Hepatocyte (in vitro differentiated cells): ENCODE data around the gene EPHA8. TPM values are rescaled to one million over a fixed set of nuclear protein-coding genes. Genes with fewer than 3 reads are reported as not detected.

Source experiments
- DNase-seq: peaks from one replicate; pipeline ENCODE4 v3.0.0-alpha.2; 2016; ENCODE audit warnings: low spot score
- H2AFZ ChIP-seq: fragments of 200-600 bp; sonication (generic); 2 replicates; pipeline ENCODE4 v1.6.0; 2016; ENCODE audit warnings: antibody characterized with exemption, mild to moderate bottlenecking
- H3K27ac ChIP-seq: fragments of 200-600 bp; sonication (generic); 2 replicates; pipeline ENCODE4 v1.5.1; 2016; ENCODE audit warnings: mild to moderate bottlenecking
- H3K27me3 ChIP-seq: fragments of 200-600 bp; sonication (generic); 2 replicates; pipeline ENCODE4 v1.6.1; 2016
- H3K36me3 ChIP-seq: fragments of 200-600 bp; sonication (generic); replicated peaks from 2 replicates; pipeline ENCODE4 v1.5.1; 2016; ENCODE audit warnings: low read depth; ENCODE audit not compliant: insufficient read depth
- H3K4me1 ChIP-seq: fragments of 200-600 bp; sonication (generic); 2 replicates; pipeline ENCODE4 v1.5.1; 2016; ENCODE audit warnings: mild to moderate bottlenecking, moderate library complexity; ENCODE audit not compliant: insufficient read depth
- H3K4me2 ChIP-seq: fragments of 200-600 bp; sonication (generic); 2 replicates; pipeline ENCODE4 v1.6.0; 2016
- H3K4me3 ChIP-seq: fragments of 200-600 bp; sonication (generic); 2 replicates; pipeline ENCODE4 v1.5.1; 2016; ENCODE audit warnings: mild to moderate bottlenecking
- H3K79me2 ChIP-seq: fragments of 200-600 bp; sonication (generic); 2 replicates; pipeline ENCODE4 v1.6.0; 2017; ENCODE audit warnings: mild to moderate bottlenecking
- H3K9me2 ChIP-seq: fragments of 200-600 bp; sonication (generic); replicated peaks from 2 replicates; pipeline ENCODE4 v1.6.0; 2017; ENCODE audit warnings: mild to moderate bottlenecking; ENCODE audit not compliant: insufficient read depth
- H3K9me3 ChIP-seq: fragments of 200-600 bp; sonication (generic); 2 replicates; pipeline ENCODE4 v1.5.1; 2016; ENCODE audit warnings: low read depth, mild to moderate bottlenecking
- H4K20me1 ChIP-seq: fragments of 200-600 bp; sonication (generic); 2 replicates; pipeline ENCODE4 v1.6.0; 2016; ENCODE audit warnings: mild to moderate bottlenecking; ENCODE audit not compliant: insufficient read depth, poor library complexity, severe bottlenecking
- CTCF ChIP-seq: fragments of 200-600 bp; sonication (generic); IDR thresholded peaks from 2 replicates; pipeline ENCODE4 v1.5.1; 2016; ENCODE audit warnings: antibody characterized with exemption, mild to moderate bottlenecking; ENCODE audit not compliant: poor library complexity
- EZH2 ChIP-seq: fragments of 200-600 bp; sonication (generic); IDR thresholded peaks from 2 replicates; pipeline ENCODE4 v1.6.1; 2016; ENCODE audit warnings: antibody characterized with exemption, mild to moderate bottlenecking, borderline replicate concordance
- EZH2phosphoT487 ChIP-seq: fragments of 200-600 bp; sonication (generic); IDR thresholded peaks from one replicate; pipeline ENCODE4 v1.6.1; 2018; ENCODE audit warnings: antibody characterized with exemption, mild to moderate bottlenecking, low read depth, moderate library complexity; ENCODE audit not compliant: unreplicated experiment, severe bottlenecking
- WGBS: methylation state at CpG from one replicate; pipeline ENCODE4 v1.1.6; 2016; ENCODE audit warnings: low lambda C conversion rate; ENCODE audit errors: missing lambda C conversion rate; 5-methylcytosine and 5-hydroxymethylcytosine counted together
- polyA plus RNA-seq: library from polyadenylated mRNA; unstranded; fragments of >200 nt; fragmentation: Nextera tagmentation; extraction: Ambion mirVana; gene quantifications from 2 replicates; pipeline ENCODE4 v1.2.1, GENCODE V29; 2016
- total RNA-seq: library from RNA; depleted of rRNA; stranded (reverse); fragments of >200 nt; gene quantifications from 2 replicates; pipeline ENCODE4 v1.2.3, GENCODE V29; 2014

EPHA8 gene
- total and polyA plus RNA-seq, 2 experiments from 2014 or later: not detected

GRCh38 chr1:22567197-22567596 is 3.9 kb downstream of the EPHA8 start:
- Histone ChIP-seq H3K9me3 (no peaks in the 10 kb centered on the region), H3K9me2 (no peaks in the 10 kb centered on the region), H3K4me2 (no peak overlapping the region), H3K79me2 (no peaks in the 10 kb centered on the region), H3K4me1 (no peaks in the 10 kb centered on the region), H2AFZ (no peak overlapping the region), H3K36me3 (no peaks in the 10 kb centered on the region), H3K4me3 (no peak overlapping the region), H3K27me3 (peaks cover 54% of the 10 kb centered on the region), H4K20me1 (no peaks in the 10 kb centered on the region), H3K27ac (no peak overlapping the region)
- no peak for DNase-seq
- no peak for TF ChIP-seq CTCF
- TF ChIP-seq EZH2: no peak
- TF ChIP-seq EZH2phosphoT487: no peak
- WGBS: 87% methylated on average over 12 of the region's 14 CpGs

DNA sequence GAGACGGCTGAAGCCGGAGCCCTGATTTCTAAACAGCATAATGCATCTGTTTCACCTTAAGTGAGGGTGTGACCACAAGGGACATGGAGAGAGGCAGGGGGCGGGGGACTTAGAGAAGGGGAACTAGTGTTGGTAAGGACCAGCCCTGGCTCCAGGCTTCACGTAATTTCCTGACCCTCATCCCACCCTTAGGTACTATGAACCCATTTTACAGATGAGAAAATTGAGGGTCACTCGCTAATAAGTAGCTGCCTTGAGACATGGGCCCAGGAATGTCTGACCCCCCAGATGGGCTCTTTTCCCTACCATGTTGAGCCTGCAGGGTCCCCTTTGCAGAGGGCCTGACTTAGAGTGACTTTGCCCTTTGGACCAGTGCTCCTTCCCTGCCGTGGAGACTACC is 4.7 kb downstream of the EPHA8 start:
- WGBS: 88% methylated on average over 6 of the region's 6 CpGs
- Histone ChIP-seq H3K27ac (no peak overlapping the region), H4K20me1 (no peaks in the 10 kb centered on the region), H3K27me3 (peaks cover 46% of the 10 kb centered on the region), H3K4me2 (no peak overlapping the region), H3K4me1 (no peaks in the 10 kb centered on the region), H3K36me3 (no peaks in the 10 kb centered on the region), H3K4me3 (no peak overlapping the region), H3K9me3 (no peaks in the 10 kb centered on the region), H3K9me2 (no peaks in the 10 kb centered on the region), H2AFZ (no peak overlapping the region), H3K79me2 (no peaks in the 10 kb centered on the region)
- TF ChIP-seq CTCF (no peak), EZH2 (no peak), EZH2phosphoT487 (no peak)
- DNase-seq: no peak

GRCh38 chr1:22569269-22569668 is 6.0 kb downstream of the EPHA8 start:
- no peaks in the 10 kb centered on the region for H3K9me2 ChIP-seq
- no peaks in the 10 kb centered on the region for H3K9me3 ChIP-seq
- H3K4me1 ChIP-seq: no peaks in the 10 kb centered on the region
- 94% methylated on average over 7 of the region's 7 CpGs for WGBS
- no peak overlapping the region for H3K4me2 ChIP-seq
- no peaks in the 10 kb centered on the region for H4K20me1 ChIP-seq
- H2AFZ ChIP-seq: no peak overlapping the region
- DNase-seq: no peak
- H3K27me3 ChIP-seq: peaks cover 46% of the 10 kb centered on the region
- TF ChIP-seq EZH2phosphoT487: no peak
- no peak for TF ChIP-seq CTCF
- TF ChIP-seq EZH2: no peak
- no peaks in the 10 kb centered on the region for H3K36me3 ChIP-seq
- H3K79me2 ChIP-seq: no peaks in the 10 kb centered on the region
- H3K27ac ChIP-seq: no peak overlapping the region
- H3K4me3 ChIP-seq: no peak overlapping the region

GRCh38 chr1:22570140-22570909 is 7.0 kb downstream of the EPHA8 start:
- Histone ChIP-seq H3K27ac (no peak overlapping the region), H3K36me3 (no peaks in the 10 kb centered on the region), H3K9me3 (no peaks in the 10 kb centered on the region), H3K4me2 (no peak overlapping the region), H3K4me1 (no peaks in the 10 kb centered on the region), H3K27me3 (peaks cover 39% of the 10 kb centered on the region), H3K9me2 (no peaks in the 10 kb centered on the region), H3K79me2 (no peaks in the 10 kb centered on the region), H3K4me3 (no peak overlapping the region), H4K20me1 (no peaks in the 10 kb centered on the region), H2AFZ (no peak overlapping the region)
- TF ChIP-seq EZH2 (no peak), CTCF (no peak), EZH2phosphoT487 (no peak)
- no peak for DNase-seq
- WGBS: 92% methylated on average over 34 of the region's 34 CpGs
